Progenitor cell of endocrine pancreas (in vitro differentiated cells): ENCODE measurements around the gene P2RY8. TPM values are rescaled to one million over a fixed set of nuclear protein-coding genes. Genes with fewer than 3 reads are reported as not detected.

Experiments used
- DNase-seq: peaks from one replicate; pipeline ENCODE4 v3.0.0; 2021; ENCODE audit warnings: low spot score; ENCODE audit not compliant: unreplicated experiment
- H3K27ac Mint-ChIP-seq: 2 replicates; pipeline ENCODE4 v1.8.0; 2021; ENCODE audit warnings: mild to moderate bottlenecking, moderate library complexity, mixed read lengths
- H3K27me3 Mint-ChIP-seq: 2 replicates; pipeline ENCODE4 v1.8.0; 2021; ENCODE audit warnings: mixed read lengths
- H3K36me3 Mint-ChIP-seq: 2 replicates; pipeline ENCODE4 v1.8.0; 2022; ENCODE audit warnings: mixed read lengths; ENCODE audit not compliant: insufficient read depth
- H3K4me1 Mint-ChIP-seq: 2 replicates; pipeline ENCODE4 v1.8.0; 2021; ENCODE audit warnings: low read depth, mixed read lengths
- H3K4me3 Mint-ChIP-seq: 2 replicates; pipeline ENCODE4 v1.8.0; 2021; ENCODE audit warnings: low read depth, mild to moderate bottlenecking, moderate library complexity, mixed read lengths
- H3K9me3 Mint-ChIP-seq: 2 replicates; pipeline ENCODE4 v1.8.0; 2021; ENCODE audit warnings: low read depth, mixed read lengths
- CTCF ChIP-seq: fragments of 200-600 bp; sonication (generic); IDR thresholded peaks from one replicate; pipeline ENCODE4 v1.5.0; 2021; ENCODE audit warnings: antibody characterized with exemption, mild to moderate bottlenecking; ENCODE audit not compliant: unreplicated experiment
- total RNA-seq: library from RNA; stranded (reverse); gene quantifications from 2 replicates; pipeline ENCODE4 v1.2.1, GENCODE V29; 2021

The P2RY8 gene
- total RNA-seq, 1 donor from 2014 or later: not detected

DNA sequence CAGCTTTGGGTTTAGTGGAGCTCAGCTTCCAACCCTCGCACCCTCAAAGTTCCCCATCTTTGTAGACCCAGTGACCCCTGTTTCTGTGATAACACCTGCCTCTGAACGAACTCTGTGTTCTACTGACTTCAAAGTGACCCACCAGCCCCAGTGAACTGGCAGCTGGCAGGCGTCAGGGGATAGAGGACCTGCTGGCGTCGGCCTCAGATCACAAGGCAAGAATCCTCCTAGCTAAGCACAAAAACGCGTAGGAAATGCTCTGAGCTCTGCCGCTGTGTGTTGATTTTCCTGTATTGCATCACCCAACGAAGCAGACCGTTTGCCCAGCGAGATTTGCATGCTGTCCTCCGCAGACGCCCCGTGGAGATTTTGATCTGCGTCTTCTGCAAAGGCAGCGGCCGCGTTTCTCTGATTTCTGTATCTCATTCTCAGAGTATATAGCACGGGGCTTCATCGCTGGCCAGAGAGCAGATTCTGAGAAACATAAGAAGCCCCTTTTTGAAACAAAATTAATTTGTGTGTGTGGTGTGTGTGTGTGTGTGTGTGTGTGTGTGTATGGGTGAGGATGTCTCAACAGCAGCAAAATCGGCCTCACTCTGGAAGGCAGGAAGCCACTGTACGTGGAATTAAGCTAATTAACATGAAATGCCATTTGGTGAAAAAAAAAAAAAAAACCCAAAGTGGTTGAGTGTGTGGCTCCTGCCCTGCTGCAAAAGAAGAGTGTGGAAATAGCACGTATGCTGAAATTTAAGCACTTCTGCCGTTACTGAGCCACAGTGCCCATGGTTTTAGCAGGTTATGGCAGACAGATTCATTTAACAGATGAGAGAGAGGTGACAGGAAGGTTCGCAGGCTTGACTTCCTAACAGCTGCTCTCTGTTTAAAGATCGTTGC lies 55.1 kb downstream of the P2RY8 start:
- Mint-ChIP-seq H3K36me3 (no peaks in the 10 kb centered on the region), H3K27me3 (peaks cover 21% of the 10 kb centered on the region), H3K4me1 (peaks cover 4% of the 10 kb centered on the region), H3K4me3 (peak overlapping the region; percentile 61), H3K27ac (peak overlapping the region; percentile 86), H3K9me3 (peaks cover 20% of the 10 kb centered on the region)
- no peak for TF ChIP-seq CTCF
- no peak for DNase-seq

GRCh38 chrX:1480082-1480785 lies 56.8 kb downstream of the P2RY8 start:
- H3K27me3 Mint-ChIP-seq: peaks cover 21% of the 10 kb centered on the region
- peaks cover 20% of the 10 kb centered on the region for H3K9me3 Mint-ChIP-seq
- H3K36me3 Mint-ChIP-seq: no peaks in the 10 kb centered on the region
- no peak for TF ChIP-seq CTCF
- no peak overlapping the region for H3K4me3 Mint-ChIP-seq
- H3K27ac Mint-ChIP-seq: peak overlapping the region; percentile 27
- peaks cover 4% of the 10 kb centered on the region for H3K4me1 Mint-ChIP-seq
- no peak for DNase-seq

- H3K4me1 Mint-ChIP-seq: peaks cover 4% of the 10 kb centered on the region
- no peak overlapping the region for H3K4me3 Mint-ChIP-seq
- H3K27ac Mint-ChIP-seq: no peak overlapping the region
- H3K36me3 Mint-ChIP-seq: no peaks in the 10 kb centered on the region
- peaks cover 20% of the 10 kb centered on the region for H3K9me3 Mint-ChIP-seq
- DNase-seq: no peak
- peaks cover 21% of the 10 kb centered on the region for H3K27me3 Mint-ChIP-seq
- no peak for TF ChIP-seq CTCF
Measured at GRCh38 chrX:1477801-1478458, 59.1 kb downstream of the P2RY8 start.

DNA sequence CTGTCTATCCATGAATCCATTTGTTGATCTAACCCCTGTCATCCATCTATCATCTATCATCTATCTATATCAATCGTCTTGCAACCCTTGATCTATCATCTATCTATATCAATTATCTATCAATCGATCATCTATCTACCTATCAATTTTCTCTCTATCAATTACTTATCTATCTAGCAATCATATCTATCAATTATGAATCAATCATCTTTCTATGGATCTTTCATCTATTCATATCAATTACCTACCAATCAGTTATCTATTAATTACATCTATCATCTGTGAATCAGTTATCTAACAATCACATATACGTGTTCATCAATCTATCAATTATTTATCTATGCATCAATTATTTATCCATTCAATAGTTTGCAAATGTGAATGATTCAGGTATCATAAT lies 59.8 kb downstream of the P2RY8 start:
- H3K27me3 Mint-ChIP-seq: peaks cover 20% of the 10 kb centered on the region
- no peak for TF ChIP-seq CTCF
- peaks cover 20% of the 10 kb centered on the region for H3K9me3 Mint-ChIP-seq
- H3K27ac Mint-ChIP-seq: no peak overlapping the region
- H3K36me3 Mint-ChIP-seq: no peaks in the 10 kb centered on the region
- peaks cover 4% of the 10 kb centered on the region for H3K4me1 Mint-ChIP-seq
- no peak overlapping the region for H3K4me3 Mint-ChIP-seq
- DNase-seq: no peak

DNA sequence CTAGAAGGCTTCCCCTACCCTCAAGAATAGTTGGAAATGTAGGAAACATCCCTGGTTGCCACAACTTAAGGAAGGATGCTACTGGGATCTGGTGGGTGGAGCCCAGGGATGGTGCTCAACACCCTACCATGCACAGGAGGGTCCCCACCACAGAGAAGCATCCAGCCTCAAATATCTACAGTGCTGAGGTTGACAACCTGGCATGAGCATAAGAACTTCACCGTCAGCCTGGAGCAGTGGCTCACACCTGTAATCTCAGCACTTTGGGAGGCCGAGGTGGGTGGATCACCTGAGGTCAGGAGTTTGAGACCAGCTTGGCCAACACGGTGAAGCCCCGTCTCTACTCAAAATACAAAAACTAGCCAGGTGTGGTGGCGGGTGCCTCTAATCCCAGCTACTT lies 60.3 kb downstream of the P2RY8 start:
- TF ChIP-seq CTCF: no peak
- DNase-seq: no peak
- Mint-ChIP-seq H3K9me3 (peaks cover 25% of the 10 kb centered on the region), H3K4me1 (peaks cover 1% of the 10 kb centered on the region), H3K27me3 (peaks cover 14% of the 10 kb centered on the region), H3K36me3 (no peaks in the 10 kb centered on the region), H3K4me3 (no peak overlapping the region), H3K27ac (no peak overlapping the region)
